LHCN-M2 (cell line): ENCODE measurements around the gene BPGM. TPM values are rescaled to one million over a fixed set of nuclear protein-coding genes. Genes with fewer than 3 reads are reported as not detected.

Experiments used
- DNase-seq: peaks from one replicate; pipeline ENCODE4 v3.0.0-alpha.2; 2012; ENCODE audit warnings: low read depth
- total RNA-seq: library from RNA; depleted of rRNA; stranded (reverse); fragments of >200 nt; gene quantifications from 2 replicates; pipeline ENCODE4 v1.2.3, GENCODE V29; 2014

BPGM gene
- total RNA-seq, 1 experiment from 2014 or later: 32.2 TPM

- DNase-seq: no peak
Measured at GRCh38 chr7:134695321-134695860, 48.7 kb downstream of the BPGM start.

- DNase-seq: no peak
Measured at GRCh38 chr7:134696261-134696660, 49.6 kb downstream of the BPGM start.

- DNase-seq: no peak
Measured at GRCh38 chr7:134697205-134697886, 50.7 kb downstream of the BPGM start.

GRCh38 chr7:134698481-134698880 lies 51.8 kb downstream of the BPGM start:
- no peak for DNase-seq

- DNase-seq: no peak
Measured at GRCh38 chr7:134699021-134699818, 52.6 kb downstream of the BPGM start.

- DNase-seq: no peak
Measured at GRCh38 chr7:134699899-134700298, 53.2 kb downstream of the BPGM start.

GRCh38 chr7:134701272-134701671 lies 54.6 kb downstream of the BPGM start:
- peak; percentile 56 for DNase-seq

- DNase-seq: no peak
Measured at GRCh38 chr7:134702366-134703240, 56.0 kb downstream of the BPGM start.

- DNase-seq: no peak
Measured at GRCh38 chr7:134703241-134703594, 56.6 kb downstream of the BPGM start.

- DNase-seq: peak; percentile 71
Measured at GRCh38 chr7:134703782-134704181, 57.1 kb downstream of the BPGM start.

GRCh38 chr7:134704827-134705226 lies 58.2 kb downstream of the BPGM start:
- DNase-seq: no peak

GRCh38 chr7:134705716-134706115 lies 59.1 kb downstream of the BPGM start:
- no peak for DNase-seq

GRCh38 chr7:134706468-134706867 lies 59.8 kb downstream of the BPGM start:
- DNase-seq: no peak

- no peak for DNase-seq
Measured at GRCh38 chr7:134707663-134708378, 61.2 kb downstream of the BPGM start.

- DNase-seq: no peak
Measured at GRCh38 chr7:134708692-134709091, 62.0 kb downstream of the BPGM start.

GRCh38 chr7:134709197-134709596 lies 62.5 kb downstream of the BPGM start:
- no peak for DNase-seq

GRCh38 chr7:134710511-134710853 lies 63.8 kb downstream of the BPGM start:
- no peak for DNase-seq

GRCh38 chr7:134710854-134711624 lies 64.4 kb downstream of the BPGM start:
- DNase-seq: no peak

- peak; percentile 50 for DNase-seq
Measured at GRCh38 chr7:134712196-134712595, 65.5 kb downstream of the BPGM start.

- DNase-seq: peak; percentile 43
Measured at GRCh38 chr7:134714470-134715205, 68.0 kb downstream of the BPGM start.
